ENCODE data around the gene SNAPC4.
A peak's percentile ranks its signal among the peaks of the same experiment; 100 is the strongest.

Gene SNAPC4

GRCh38 chr9:136441681-136442245, 41.8 kb upstream of the SNAPC4 start:
- H2AFZ ChIP-seq (ENCODE audit: low read length): no peak overlapping the region
- H3K18ac ChIP-seq (ENCODE audit: low read length): no peak overlapping the region
- no peak overlapping the region for H3K9ac ChIP-seq (ENCODE audit: low read depth, low read length, poor library complexity)
- peaks cover 8 to 17% of the 10 kb centered on the region in 2 donors for H3K4me1 ChIP-seq (ENCODE audit: control insufficient read depth in 2 of 2, insufficient read depth in 1 of 2, low read depth in 1 of 2, low read length in 2 of 2)
- no peaks in the 10 kb centered on the region for H3K27me3 ChIP-seq (ENCODE audit: control insufficient read depth in 3 of 3, insufficient read depth in 3 of 3, low read depth in 1 of 3, low read length in 3 of 3)
- no peak overlapping the region for H2BK5ac ChIP-seq (ENCODE audit: low read length)
- no peak overlapping the region for H2BK12ac ChIP-seq (ENCODE audit: low read length)
- no peak overlapping the region for H2AK5ac ChIP-seq (ENCODE audit: low read depth, low read length)
- H3K4me3 ChIP-seq (ENCODE audit: low read length in 2 of 2): no peak overlapping the region
- peaks cover 44 to 82% of the 10 kb centered on the region in 2 donors for H3K36me3 ChIP-seq (replicated peaks in 1 of 2; ENCODE audit: control insufficient read depth in 2 of 2, insufficient read depth in 2 of 2, low read length in 2 of 2)
- H3K23ac ChIP-seq (ENCODE audit: low read depth, low read length, poor library complexity): no peak overlapping the region
- no peaks in the 10 kb centered on the region for H3K9me3 ChIP-seq (replicated peaks in 1 of 2; ENCODE audit: control insufficient read depth in 2 of 2, insufficient read depth in 1 of 2, low read depth in 1 of 2, low read length in 2 of 2)
- H3K4ac ChIP-seq (ENCODE audit: low read length): no peak overlapping the region
- H3K4me2 ChIP-seq (ENCODE audit: insufficient read depth, low read length, poor library complexity, severe bottlenecking): no peak overlapping the region
- no peak overlapping the region for H4K91ac ChIP-seq (ENCODE audit: low read depth, low read length, poor library complexity)
- no peak overlapping the region for H2BK15ac ChIP-seq (ENCODE audit: low read length)
- H2BK120ac ChIP-seq (ENCODE audit: low read depth, low read length): no peak overlapping the region
- H3K27ac ChIP-seq (replicated peaks; ENCODE audit: low read length): no peak overlapping the region
- no peak overlapping the region for H3K14ac ChIP-seq (ENCODE audit: low read length)
- no peak for DNase-seq (ENCODE audit: low spot score)
- WGBS, 2 donors (ENCODE audit: extremely low coverage in 2 of 2, insufficient read length in 2 of 2, insufficient replicate concordance in 1 of 2): no CpG with 5 or more reads among the region's 17 CpGs
- H3K79me1 ChIP-seq (ENCODE audit: low read depth, low read length): peaks cover 17% of the 10 kb centered on the region
- no peak overlapping the region for H4K8ac ChIP-seq (ENCODE audit: low read depth, low read length)

- Histone ChIP-seq H3K4me2 (ENCODE audit: insufficient read depth, low read length, poor library complexity, severe bottlenecking) (no peak overlapping the region), H3K79me1 (ENCODE audit: low read depth, low read length) (peaks cover 18% of the 10 kb centered on the region), H2BK12ac (ENCODE audit: low read length) (no peak overlapping the region), H3K36me3 (replicated peaks in 1 of 2; ENCODE audit: control insufficient read depth in 2 of 2, insufficient read depth in 2 of 2, low read length in 2 of 2) (peaks cover 41 to 82% of the 10 kb centered on the region in 2 donors), H3K14ac (ENCODE audit: low read length) (no peak overlapping the region), H2BK120ac (ENCODE audit: low read depth, low read length) (no peak overlapping the region), H3K9ac (ENCODE audit: low read depth, low read length, poor library complexity) (no peak overlapping the region), H3K4me3 (ENCODE audit: low read length in 2 of 2) (no peak overlapping the region), H3K27me3 (ENCODE audit: control insufficient read depth in 3 of 3, insufficient read depth in 3 of 3, low read depth in 1 of 3, low read length in 3 of 3) (no peaks in the 10 kb centered on the region), H4K91ac (ENCODE audit: low read depth, low read length, poor library complexity) (no peak overlapping the region), H3K18ac (ENCODE audit: low read length) (no peak overlapping the region), H3K23ac (ENCODE audit: low read depth, low read length, poor library complexity) (no peak overlapping the region), H2AFZ (ENCODE audit: low read length) (no peak overlapping the region), H2AK5ac (ENCODE audit: low read depth, low read length) (no peak overlapping the region), H3K27ac (replicated peaks; ENCODE audit: low read length) (no peak overlapping the region), H3K4me1 (ENCODE audit: control insufficient read depth in 2 of 2, insufficient read depth in 1 of 2, low read depth in 1 of 2, low read length in 2 of 2) (peaks cover 8 to 17% of the 10 kb centered on the region in 2 donors), H4K8ac (ENCODE audit: low read depth, low read length) (no peak overlapping the region), H3K9me3 (replicated peaks in 1 of 2; ENCODE audit: control insufficient read depth in 2 of 2, insufficient read depth in 1 of 2, low read depth in 1 of 2, low read length in 2 of 2) (no peaks in the 10 kb centered on the region), H2BK5ac (ENCODE audit: low read length) (no peak overlapping the region), H2BK15ac (ENCODE audit: low read length) (no peak overlapping the region), H3K4ac (ENCODE audit: low read length) (no peak overlapping the region)
- WGBS, 2 donors (ENCODE audit: extremely low coverage in 2 of 2, insufficient read length in 2 of 2, insufficient replicate concordance in 1 of 2): no CpG with 5 or more reads among the region's 15 CpGs
- no peak for DNase-seq (ENCODE audit: low spot score)
Measured at GRCh38 chr9:136441191-136441680, 41.3 kb upstream of the SNAPC4 start.

GRCh38 chr9:136439481-136440408, 39.8 kb upstream of the SNAPC4 start, which contains the start of gene INPP5E:
INPP5E (minus strand) TSS chr9:136439845; CDS start chr9:136439419, 426 bp downstream.
- Histone ChIP-seq H4K91ac (ENCODE audit: low read depth, low read length, poor library complexity) (no peak within 1 kb of the TSS), H2BK12ac (ENCODE audit: low read length) (no peak within 1 kb of the TSS), H2BK5ac (ENCODE audit: low read length) (peak within 1 kb of the TSS; percentile 90), H2AK5ac (ENCODE audit: low read depth, low read length) (peak within 1 kb of the TSS; percentile 47), H3K9me3 (replicated peaks in 1 of 2; ENCODE audit: control insufficient read depth in 2 of 2, insufficient read depth in 1 of 2, low read depth in 1 of 2, low read length in 2 of 2) (no peaks in the 10 kb centered on the region), H3K9ac (ENCODE audit: low read depth, low read length, poor library complexity) (peak within 1 kb of the TSS; percentile 92), H2BK120ac (ENCODE audit: low read depth, low read length) (no peak within 1 kb of the TSS), H3K27ac (replicated peaks; ENCODE audit: low read length) (no peak within 1 kb of the TSS), H2AFZ (ENCODE audit: low read length) (peak within 1 kb of the TSS; percentile 97), H4K8ac (ENCODE audit: low read depth, low read length) (no peak within 1 kb of the TSS), H3K4me2 (ENCODE audit: insufficient read depth, low read length, poor library complexity, severe bottlenecking) (peak within 1 kb of the TSS; percentile 95), H3K4ac (ENCODE audit: low read length) (no peak within 1 kb of the TSS), H3K23ac (ENCODE audit: low read depth, low read length, poor library complexity) (peak within 1 kb of the TSS; percentile 96), H3K36me3 (replicated peaks in 1 of 2; ENCODE audit: control insufficient read depth in 2 of 2, insufficient read depth in 2 of 2, low read length in 2 of 2) (peaks cover 34 to 80% of the 10 kb centered on the region in 2 donors), H3K14ac (ENCODE audit: low read length) (peak within 1 kb of the TSS; percentile 89), H3K27me3 (ENCODE audit: control insufficient read depth in 3 of 3, insufficient read depth in 3 of 3, low read depth in 1 of 3, low read length in 3 of 3) (no peaks in the 10 kb centered on the region), H3K18ac (ENCODE audit: low read length) (peak within 1 kb of the TSS; percentile 96), H3K4me1 (ENCODE audit: control insufficient read depth in 2 of 2, insufficient read depth in 1 of 2, low read depth in 1 of 2, low read length in 2 of 2) (peaks cover 8 to 17% of the 10 kb centered on the region in 2 donors), H2BK15ac (ENCODE audit: low read length) (no peak within 1 kb of the TSS), H3K79me1 (ENCODE audit: low read depth, low read length) (peaks cover 18% of the 10 kb centered on the region), H3K4me3 (ENCODE audit: low read length in 2 of 2) (peak within 1 kb of the TSS; percentile 87 to 96)
- WGBS, 2 donors (ENCODE audit: extremely low coverage in 2 of 2, insufficient read length in 2 of 2, insufficient replicate concordance in 1 of 2): no CpG with 5 or more reads among the region's 90 CpGs
- peak; percentile 81 for DNase-seq (ENCODE audit: low spot score)

All from neuronal stem cell (in vitro differentiated cells).